Psoas muscle (tissue), 8 donors: ENCODE measurements around the gene PTPRH. TPM values are rescaled to one million over a fixed set of nuclear protein-coding genes. Genes with fewer than 3 reads are reported as not detected.

Experiments
- ATAC-seq, 4 donors: fragments of 200-7000 bp; cut with Tn5 transposase; one replicate each; pipeline ENCODE4 v1.9.1; 2020; ENCODE audit warnings: moderate library complexity in 3 of 4, mild to moderate bottlenecking in 2 of 4
- DNase-seq, 2 donors: peaks; one replicate each; pipeline ENCODE4 v3.0.0-alpha.2; 2020
- H3K27ac ChIP-seq: fragments of 200-600 bp; one replicate; pipeline ENCODE4 v1.8.0; 2022
- H3K27me3 ChIP-seq, 3 donors: fragments of 200-600 bp in 1 of 3; one replicate each; pipeline versions ENCODE4 v1.6.1 to v1.8.0; 2013 to 2022; ENCODE audit warnings: low read length in 2 of 3, mild to moderate bottlenecking in 2 of 3, moderate library complexity in 1 of 3; ENCODE audit not compliant: insufficient read depth in 3 of 3
- H3K36me3 ChIP-seq, 2 donors: fragments of 200-600 bp in 1 of 2; one replicate each; pipeline versions ENCODE4 v1.6.1 to v1.8.0; 2013 to 2022; ENCODE audit warnings: low read depth in 1 of 2, mild to moderate bottlenecking in 1 of 2, moderate library complexity in 1 of 2; ENCODE audit not compliant: insufficient read depth in 1 of 2
- H3K4me1 ChIP-seq: fragments of 200-600 bp; one replicate; pipeline ENCODE4 v1.8.0; 2022
- H3K4me3 ChIP-seq: fragments of 200-600 bp; one replicate; pipeline ENCODE4 v1.8.0; 2022; ENCODE audit warnings: mild to moderate bottlenecking
- H3K9me3 ChIP-seq: fragments of 200-600 bp; one replicate; pipeline ENCODE4 v1.8.0; 2022
- WGBS, 3 donors: extraction: QIAGEN DNeasy Blood & Tissue Kit; methylation state at CpG; one replicate each; pipeline versions ENCODE4 v1.1.6 to v1.1.7; 2013; 5-methylcytosine and 5-hydroxymethylcytosine counted together
- intact Hi-C, 2 donors: fragments of 100-400 bp; cut with DNase I; formaldehyde crosslinking; loops; one replicate each; pipeline versions ENCODE4 v1.11.0 to v1.14.2; 2022
- polyA plus RNA-seq, 3 donors: library from polyadenylated mRNA; stranded (reverse); fragments of 200-250 nt; gene quantifications; one replicate each; pipeline ENCODE4 v1.2.3, GENCODE V29; 2013
- total RNA-seq, 4 donors: library from RNA; stranded (reverse); fragmentation: NEBNext Ultra II Directional in 2 of 4; extraction: Animal tissue kit (Norgen Biotek cat#: 25700) in 2 of 4; gene quantifications; one replicate each; pipeline versions ENCODE4 v1.2.1 to v1.2.4, GENCODE V29; 2021 to 2023
- TF ChIP-seq, protein P1 (sequence below): fragments of 200-600 bp; IDR thresholded peaks from one replicate; pipeline ENCODE4 v1.8.0; 2022; ENCODE audit warnings: antibody characterized with exemption
- donor health status: healthy with polysubstance abuse.
- donor health status: DM: no; HTN: no; CAD: no; lungs with moderate emphysema.
- donor health status: Bipolar disorder and iron deficiency.
- donor health status: healthy.
- donor health status: DM: yes; HTN: yes; CAD: no.
- donor health status: DM: no; HTN: no; CAD: no.
- donor health status: DM: no; HTN: no; CAD: no.
- donor health status: DM: yes; HTN: yes; CAD: no.

The PTPRH gene
- total and polyA plus RNA-seq, 7 donors, result 0.04 to 0.18 (median 0.13) TPM; not detected in 1

DNA sequence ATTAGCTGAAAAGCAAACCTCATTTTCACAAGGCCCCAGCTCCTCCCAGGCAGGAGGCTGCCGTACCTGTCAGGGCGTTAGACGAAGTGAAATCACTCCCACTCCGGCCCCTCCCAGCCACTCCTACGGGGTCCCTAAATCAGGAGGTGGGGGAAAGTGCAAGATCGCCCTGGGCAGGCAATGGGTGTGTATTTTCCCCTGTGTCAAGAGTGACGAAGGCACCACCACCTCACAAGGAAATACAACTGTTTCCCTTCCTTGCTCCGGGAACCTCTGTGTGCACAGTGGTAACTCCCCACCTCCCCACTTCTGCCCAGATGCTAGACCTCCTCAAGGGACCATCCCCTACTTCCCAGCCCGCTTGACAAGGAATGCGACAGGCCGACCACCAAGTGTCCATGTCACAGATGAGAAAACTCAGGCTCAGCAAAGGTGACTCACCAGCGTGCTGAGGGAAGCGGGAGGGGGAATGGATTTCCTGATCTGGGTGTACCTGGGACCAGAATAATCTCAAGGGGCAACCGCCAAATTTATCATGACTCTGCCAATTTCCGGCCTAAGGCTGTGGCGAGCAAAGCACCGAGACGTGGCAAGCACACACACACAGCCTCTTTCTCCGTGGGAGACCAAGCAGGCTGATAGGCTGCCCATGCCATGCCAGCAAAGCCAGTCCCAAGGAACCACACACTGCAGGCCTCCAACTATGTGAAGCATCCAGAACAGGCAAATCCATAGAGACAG, 42.2 kb upstream of the PTPRH start:
- intact Hi-C loops, result no loop called here

DNA sequence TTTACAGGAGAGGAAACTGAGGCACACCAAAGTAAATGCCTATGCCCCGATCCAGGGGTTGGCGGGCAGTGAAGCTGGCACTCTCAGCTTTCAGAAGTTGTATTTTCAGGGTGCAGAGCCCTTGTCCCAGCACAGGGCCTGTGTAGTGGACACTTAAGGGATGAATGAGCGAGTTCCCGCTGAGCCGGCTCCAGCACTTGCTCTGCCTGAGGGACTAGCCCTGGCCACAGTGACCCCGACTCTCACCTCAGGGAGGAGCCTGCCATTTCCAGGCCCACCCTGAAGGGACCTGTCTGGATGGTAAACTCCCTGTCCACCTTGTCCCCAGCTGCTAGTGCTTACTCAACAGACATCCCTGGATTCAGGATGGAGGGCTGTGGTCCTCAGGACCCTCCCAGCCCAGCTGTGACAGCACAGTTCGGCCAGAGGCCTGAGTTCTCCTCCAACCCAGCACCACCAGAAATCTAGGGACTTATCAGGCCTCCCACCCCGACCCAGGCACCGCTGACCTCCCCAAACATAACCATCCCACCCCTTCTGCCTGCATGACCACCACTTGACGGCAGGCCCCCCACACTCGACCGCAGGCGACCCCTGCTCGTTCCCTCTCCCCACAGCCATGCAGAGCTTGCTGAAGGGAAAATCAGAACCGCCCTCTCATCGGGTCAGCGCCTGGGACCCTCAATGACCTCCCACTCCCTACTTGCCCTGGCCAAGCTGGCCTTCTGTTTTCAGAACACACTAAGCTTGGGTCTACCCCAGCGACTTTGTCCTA, 41.1 kb upstream of the PTPRH start:
- ATAC-seq (no peak), DNase-seq (peak in 1 of 2 donors; percentile 28)
- 90 to 97% (median 93%) methylated on average over 18 of the region's 18 CpGs for WGBS, 3 donors
- no peaks in the 10 kb centered on the region for H3K9me3 ChIP-seq
- no peaks in the 10 kb centered on the region for H3K27me3 ChIP-seq
- intact Hi-C loops, result no loop called here
- H3K4me3 ChIP-seq, result no peak overlapping the region
- TF ChIP-seq, protein P1, sequence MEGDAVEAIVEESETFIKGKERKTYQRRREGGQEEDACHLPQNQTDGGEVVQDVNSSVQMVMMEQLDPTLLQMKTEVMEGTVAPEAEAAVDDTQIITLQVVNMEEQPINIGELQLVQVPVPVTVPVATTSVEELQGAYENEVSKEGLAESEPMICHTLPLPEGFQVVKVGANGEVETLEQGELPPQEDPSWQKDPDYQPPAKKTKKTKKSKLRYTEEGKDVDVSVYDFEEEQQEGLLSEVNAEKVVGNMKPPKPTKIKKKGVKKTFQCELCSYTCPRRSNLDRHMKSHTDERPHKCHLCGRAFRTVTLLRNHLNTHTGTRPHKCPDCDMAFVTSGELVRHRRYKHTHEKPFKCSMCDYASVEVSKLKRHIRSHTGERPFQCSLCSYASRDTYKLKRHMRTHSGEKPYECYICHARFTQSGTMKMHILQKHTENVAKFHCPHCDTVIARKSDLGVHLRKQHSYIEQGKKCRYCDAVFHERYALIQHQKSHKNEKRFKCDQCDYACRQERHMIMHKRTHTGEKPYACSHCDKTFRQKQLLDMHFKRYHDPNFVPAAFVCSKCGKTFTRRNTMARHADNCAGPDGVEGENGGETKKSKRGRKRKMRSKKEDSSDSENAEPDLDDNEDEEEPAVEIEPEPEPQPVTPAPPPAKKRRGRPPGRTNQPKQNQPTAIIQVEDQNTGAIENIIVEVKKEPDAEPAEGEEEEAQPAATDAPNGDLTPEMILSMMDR, result no peak
- H3K36me3 ChIP-seq, result peaks cover 0 to 18% of the 10 kb centered on the region in 2 donors
- no peak overlapping the region for H3K27ac ChIP-seq
- H3K4me1 ChIP-seq, result peaks cover 33% of the 10 kb centered on the region

More for the DNA sequence above, 42.2 kb upstream of the PTPRH start:
- no peak overlapping the region for H3K4me3 ChIP-seq
- H3K27me3 ChIP-seq, result no peaks in the 10 kb centered on the region
- DNase-seq (peak in 1 of 2 donors; percentile 32), ATAC-seq (no peak)
- H3K9me3 ChIP-seq, result no peaks in the 10 kb centered on the region
- peaks cover 43% of the 10 kb centered on the region for H3K4me1 ChIP-seq
- no peak overlapping the region for H3K27ac ChIP-seq
- WGBS, 3 donors, result 69 to 70% (median 69%) methylated on average over 19 of the region's 19 CpGs
- TF ChIP-seq, protein P1, result no peak
- H3K36me3 ChIP-seq, result peaks cover 0 to 7% of the 10 kb centered on the region in 2 donors

DNA sequence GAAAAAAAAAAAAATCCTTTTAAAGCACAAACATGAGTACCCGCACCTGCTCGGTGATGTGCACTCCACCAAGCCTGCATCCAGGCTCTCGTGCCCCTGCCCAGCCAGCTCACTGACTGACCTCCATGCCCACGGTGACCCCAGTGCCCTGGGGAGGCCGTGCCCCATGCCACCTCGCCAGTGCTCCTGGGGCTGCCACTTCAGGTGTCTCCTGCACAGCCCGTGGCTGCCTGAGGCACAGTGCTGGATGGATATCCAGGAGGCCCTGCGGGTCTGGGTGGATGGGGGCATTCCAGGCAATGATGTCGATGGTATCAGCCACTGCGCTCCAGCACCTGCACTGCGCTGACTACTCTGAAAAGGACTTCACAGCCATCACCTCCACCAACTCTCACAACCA, 40.5 kb upstream of the PTPRH start:
- DNase-seq (peak in 1 of 2 donors; percentile 44), ATAC-seq (no peak)
- WGBS, 3 donors, result 89 to 90% (median 90%) methylated on average over 11 of the region's 11 CpGs
- intact Hi-C loops, result no loop called here
- peaks cover 27% of the 10 kb centered on the region for H3K4me1 ChIP-seq
- no peak overlapping the region for H3K27ac ChIP-seq
- TF ChIP-seq, protein P1, result no peak
- no peaks in the 10 kb centered on the region for H3K9me3 ChIP-seq
- peaks cover 0 to 24% of the 10 kb centered on the region in 2 donors for H3K36me3 ChIP-seq
- H3K27me3 ChIP-seq, result no peaks in the 10 kb centered on the region
- H3K4me3 ChIP-seq, result no peak overlapping the region

DNA sequence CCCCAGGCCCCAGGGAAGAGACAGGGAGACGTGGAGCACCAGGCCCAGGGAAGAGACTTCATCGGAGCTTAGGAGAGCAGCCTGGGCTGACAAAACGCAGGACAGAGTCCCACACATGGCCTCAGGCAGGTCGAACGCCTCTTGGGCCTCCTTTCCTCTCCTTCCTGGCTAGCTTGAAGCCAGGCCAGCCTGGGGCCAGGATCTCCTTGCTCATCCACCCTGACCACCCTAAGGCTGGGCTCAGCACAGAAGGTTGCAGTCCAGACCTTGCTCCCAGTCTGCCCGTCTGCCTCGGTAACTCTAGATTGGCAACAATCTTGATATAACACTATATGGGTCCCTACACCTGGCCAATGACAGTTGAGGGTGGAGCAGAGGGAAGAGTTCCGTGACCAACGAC, 39.4 kb upstream of the PTPRH start:
- Histone ChIP-seq H3K9me3 (no peaks in the 10 kb centered on the region), H3K36me3 (peaks cover 0 to 35% of the 10 kb centered on the region in 2 donors), H3K4me1 (peaks cover 15% of the 10 kb centered on the region), H3K27ac (no peak overlapping the region), H3K4me3 (no peak overlapping the region), H3K27me3 (no peaks in the 10 kb centered on the region)
- DNase-seq (no peak), ATAC-seq (no peak)
- 72 to 79% (median 75%) methylated on average over 9 of the region's 9 CpGs for WGBS, 3 donors
- intact Hi-C loops, result no loop called here
- TF ChIP-seq, protein P1, result no peak
